KOPT-K1 (cell line): ENCODE measurements around the gene C22orf15.

Experiments
- H3K27ac ChIP-seq: fragments of 200-600 bp; sonication (generic); 2 replicates; pipeline ENCODE4 v1.5.1; 2016; ENCODE audit warnings: antibody characterized with exemption, mild to moderate bottlenecking, low read depth, low read length; ENCODE audit not compliant: poor library complexity, severe bottlenecking
- H3K36me3 ChIP-seq: fragments of 200-600 bp; sonication (generic); 2 replicates; pipeline ENCODE4 v1.5.1; 2017; ENCODE audit warnings: antibody characterized with exemption, mild to moderate bottlenecking, low read length, moderate library complexity; ENCODE audit not compliant: insufficient read depth
- H3K9me3 ChIP-seq: fragments of 200-600 bp; sonication (generic); 2 replicates; pipeline ENCODE4 v1.5.1; 2017; ENCODE audit warnings: antibody characterized with exemption, low read length, mild to moderate bottlenecking; ENCODE audit not compliant: insufficient read depth, poor library complexity, severe bottlenecking

The C22orf15 gene

GRCh38 chr22:23786752-23787599 lies 24.2 kb downstream of the C22orf15 start, which contains the start of gene SMARCB1:
Gene SMARCB1 (plus strand): TSS chr22:23786966. CDS start chr22:23787170, 204 bp downstream.
- Histone ChIP-seq H3K36me3 (peaks cover 32% of the 10 kb centered on the region), H3K27ac (peak within 1 kb of the TSS; percentile 93)

DNA sequence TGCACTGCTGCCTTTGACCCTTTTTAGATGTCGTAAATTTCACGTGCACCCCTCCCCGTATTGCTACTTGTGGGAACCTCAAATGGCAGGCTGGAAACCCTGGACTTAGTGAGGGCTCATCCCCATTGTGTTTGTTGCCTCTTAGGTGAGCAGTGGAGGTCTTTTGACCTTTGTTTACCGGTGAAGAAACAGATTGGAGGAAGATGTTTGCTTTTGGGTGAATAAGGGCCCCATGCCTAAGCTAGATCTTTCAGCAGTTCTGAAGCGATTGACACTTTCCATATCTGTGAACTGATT lies 24.8 kb downstream of the C22orf15 start:
- Histone ChIP-seq H3K27ac (peak overlapping the region; percentile 93), H3K36me3 (peaks cover 38% of the 10 kb centered on the region), H3K9me3 (no peaks in the 10 kb centered on the region)

More at GRCh38 chr22:23786752-23787599, 24.2 kb downstream of the C22orf15 start, which contains the start of gene SMARCB1:
- no peaks in the 10 kb centered on the region for H3K9me3 ChIP-seq

DNA sequence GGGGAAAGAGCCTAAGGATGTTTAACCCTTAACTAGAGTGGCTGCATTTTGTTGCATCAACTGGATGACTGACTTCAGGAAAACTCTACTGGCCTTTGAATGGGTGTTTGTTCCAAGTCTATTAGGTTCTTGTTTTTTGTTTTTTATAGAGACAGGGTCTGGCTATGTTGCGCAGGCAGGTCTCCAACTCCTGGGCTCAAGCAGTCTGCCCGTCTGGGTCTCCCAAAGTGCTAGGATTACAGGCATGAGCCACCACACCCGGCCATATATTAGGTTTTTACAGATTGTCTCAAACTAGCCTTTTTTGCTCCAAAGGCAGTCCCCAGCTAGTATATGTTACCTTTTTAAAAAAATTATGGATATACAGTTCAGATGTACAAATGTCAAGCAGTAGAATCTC lies 25.1 kb downstream of the C22orf15 start:
- H3K27ac ChIP-seq: peak overlapping the region; percentile 93
- no peaks in the 10 kb centered on the region for H3K9me3 ChIP-seq
- H3K36me3 ChIP-seq: peaks cover 41% of the 10 kb centered on the region

GRCh38 chr22:23789121-23789520 lies 26.3 kb downstream of the C22orf15 start:
- Histone ChIP-seq H3K36me3 (peaks cover 54% of the 10 kb centered on the region), H3K27ac (no peak overlapping the region), H3K9me3 (no peaks in the 10 kb centered on the region)

DNA sequence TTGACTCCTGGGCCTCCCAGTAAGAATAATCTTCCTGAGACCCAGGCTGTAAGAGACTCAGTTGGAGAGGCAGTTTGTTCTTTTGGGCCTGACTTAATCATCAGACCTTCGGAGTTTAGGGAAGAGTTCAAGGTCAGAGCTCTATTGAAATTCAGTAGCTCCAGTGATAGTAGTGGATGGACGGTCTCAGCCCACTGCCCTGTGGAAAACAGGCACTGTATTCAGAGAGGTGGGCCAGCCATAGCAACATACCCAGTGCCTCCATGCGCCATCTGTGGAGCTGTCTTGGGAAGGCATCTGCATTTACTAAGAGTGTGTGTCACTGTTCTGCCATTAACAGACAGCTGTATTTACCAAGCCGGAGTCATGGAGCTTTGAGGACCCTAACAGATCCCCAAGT lies 26.8 kb downstream of the C22orf15 start:
- H3K27ac ChIP-seq: no peak overlapping the region
- peaks cover 59% of the 10 kb centered on the region for H3K36me3 ChIP-seq
- H3K9me3 ChIP-seq: no peaks in the 10 kb centered on the region

GRCh38 chr22:23790819-23791737 lies 28.3 kb downstream of the C22orf15 start:
- H3K27ac ChIP-seq: no peak overlapping the region
- peaks cover 73% of the 10 kb centered on the region for H3K36me3 ChIP-seq
- no peaks in the 10 kb centered on the region for H3K9me3 ChIP-seq

GRCh38 chr22:23791738-23792645 lies 29.2 kb downstream of the C22orf15 start:
- peak overlapping the region; percentile 24 for H3K27ac ChIP-seq
- no peaks in the 10 kb centered on the region for H3K9me3 ChIP-seq
- peaks cover 81% of the 10 kb centered on the region for H3K36me3 ChIP-seq

DNA sequence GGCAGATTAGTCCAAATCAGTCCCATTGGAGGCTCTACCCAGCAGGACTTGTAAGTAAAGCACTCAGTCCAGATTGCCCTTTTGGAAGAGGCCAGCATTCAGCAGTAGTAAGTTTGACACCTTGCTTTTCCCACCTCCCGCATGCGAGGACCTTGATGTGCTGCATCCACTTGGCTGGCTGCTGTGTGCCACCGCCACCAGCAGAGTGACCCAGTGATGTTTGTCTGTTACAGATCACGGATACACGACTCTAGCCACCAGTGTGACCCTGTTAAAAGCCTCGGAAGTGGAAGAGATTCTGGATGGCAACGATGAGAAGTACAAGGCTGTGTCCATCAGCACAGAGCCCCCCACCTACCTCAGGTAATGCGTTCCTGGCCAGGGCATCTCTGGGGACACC lies 30.5 kb downstream of the C22orf15 start:
- Histone ChIP-seq H3K27ac (no peak overlapping the region), H3K9me3 (no peaks in the 10 kb centered on the region), H3K36me3 (peaks cover 90% of the 10 kb centered on the region)

- H3K9me3 ChIP-seq: no peaks in the 10 kb centered on the region
- H3K36me3 ChIP-seq: peaks cover 95% of the 10 kb centered on the region
- no peak overlapping the region for H3K27ac ChIP-seq
These were observed 33.7 kb downstream of the C22orf15 start for GRCh38 chr22:23796461-23796860.

DNA sequence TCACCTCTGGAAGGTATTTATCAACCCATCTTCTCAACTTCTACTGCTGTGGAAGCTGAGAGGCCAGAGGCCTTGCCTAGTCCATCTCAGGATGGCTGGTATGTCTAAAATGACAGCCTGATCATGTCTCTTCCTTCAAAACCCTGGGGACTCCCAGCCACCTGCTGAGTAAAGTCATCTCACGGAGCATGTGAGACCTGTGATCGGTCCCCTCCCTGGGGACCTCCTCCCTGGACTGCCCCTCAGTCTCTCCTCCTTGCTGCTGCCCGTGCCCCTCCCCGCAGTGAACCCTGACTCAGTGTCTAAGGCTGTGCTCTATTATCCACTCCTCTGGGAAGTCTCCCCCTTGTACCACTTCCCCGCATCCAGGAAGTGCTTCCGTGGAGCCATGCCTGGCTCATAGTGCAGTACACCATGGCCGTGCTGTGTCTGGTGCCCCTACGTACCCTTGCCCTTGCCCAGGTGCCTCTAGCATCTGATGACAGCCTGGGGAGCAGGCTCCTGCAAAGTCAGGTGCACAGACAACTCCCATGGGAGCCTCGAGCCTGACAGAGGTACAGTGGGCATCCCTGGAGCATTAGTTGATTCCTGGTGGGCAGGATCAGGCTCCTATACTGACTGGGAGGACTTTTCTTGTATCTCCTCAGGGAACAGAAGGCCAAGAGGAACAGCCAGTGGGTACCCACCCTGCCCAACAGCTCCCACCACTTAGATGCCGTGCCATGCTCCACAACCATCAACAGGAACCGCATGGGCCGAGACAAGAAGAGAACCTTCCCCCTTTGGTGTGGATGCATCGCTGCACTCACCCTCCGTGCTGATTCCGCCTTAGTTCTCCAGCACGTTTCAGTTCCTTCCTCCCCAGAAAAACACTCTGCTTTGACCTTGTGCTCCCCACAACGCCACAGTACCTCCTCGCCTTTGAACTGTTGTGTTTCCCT lies 37.8 kb downstream of the C22orf15 start:
- H3K36me3 ChIP-seq: peaks cover 95% of the 10 kb centered on the region
- H3K9me3 ChIP-seq: no peaks in the 10 kb centered on the region
- no peak overlapping the region for H3K27ac ChIP-seq

GRCh38 chr22:23801238-23801821 lies 38.5 kb downstream of the C22orf15 start:
- Histone ChIP-seq H3K27ac (no peak overlapping the region), H3K9me3 (no peaks in the 10 kb centered on the region), H3K36me3 (peaks cover 95% of the 10 kb centered on the region)

DNA sequence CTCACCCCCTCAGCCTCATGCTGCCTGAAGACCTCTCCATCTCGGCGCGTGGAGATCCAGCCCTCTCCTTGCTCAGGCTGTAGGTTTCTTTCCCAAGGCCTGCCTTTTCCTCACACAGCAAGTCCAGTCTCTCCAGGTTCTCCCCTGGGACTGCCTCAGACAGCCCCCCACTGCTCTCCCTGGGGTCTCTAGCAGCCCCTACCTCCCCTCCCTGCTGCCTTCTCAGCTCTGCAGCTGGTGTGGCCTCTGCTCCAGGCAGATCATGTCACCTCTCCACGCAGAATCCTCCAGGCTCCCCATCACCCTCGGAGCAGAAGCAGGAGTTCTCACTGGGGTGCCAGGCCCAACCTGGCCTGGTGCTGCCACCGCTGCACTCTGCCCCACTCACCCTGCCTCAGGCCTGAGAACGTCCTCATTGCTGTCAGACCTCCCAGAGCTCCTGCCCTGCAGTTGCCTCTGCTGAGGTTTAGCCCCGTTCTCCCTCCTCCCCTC lies 39.1 kb downstream of the C22orf15 start:
- Histone ChIP-seq H3K36me3 (peaks cover 96% of the 10 kb centered on the region), H3K27ac (no peak overlapping the region), H3K9me3 (no peaks in the 10 kb centered on the region)

DNA sequence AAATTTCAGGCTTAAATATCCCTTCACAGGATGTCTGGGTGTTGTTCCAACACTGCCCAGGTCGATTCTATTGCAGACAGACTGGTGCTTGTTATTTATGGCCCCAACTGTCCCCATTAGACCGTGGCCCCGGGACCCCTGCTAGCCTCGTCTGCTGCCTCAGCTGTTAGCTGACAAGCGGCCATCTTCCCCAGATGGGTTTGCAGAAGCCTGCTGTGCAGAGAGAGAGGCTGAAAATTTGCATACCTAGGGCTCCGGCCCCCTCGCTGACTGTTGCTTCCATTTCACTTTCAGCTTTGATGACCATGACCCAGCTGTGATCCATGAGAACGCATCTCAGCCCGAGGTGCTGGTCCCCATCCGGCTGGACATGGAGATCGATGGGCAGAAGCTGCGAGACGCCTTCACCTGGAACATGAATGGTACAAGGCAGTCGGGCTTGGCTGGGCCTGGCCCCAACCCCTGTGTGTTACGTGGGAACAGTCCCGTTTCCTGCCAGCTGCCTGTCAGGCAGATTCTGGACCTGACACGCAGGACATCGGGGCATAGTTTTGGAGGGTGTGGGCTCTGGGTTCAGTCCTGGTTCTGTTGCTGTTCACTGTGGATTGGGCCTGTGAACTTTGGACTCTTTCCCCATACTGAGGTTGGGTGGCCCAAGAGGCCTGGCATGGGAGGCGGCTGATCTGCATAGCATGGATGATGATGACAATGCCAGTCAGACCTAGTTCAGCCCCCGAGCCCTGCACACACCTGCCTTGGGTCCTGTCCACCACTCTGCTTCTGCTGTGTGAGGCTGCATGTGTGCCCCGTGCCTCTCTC lies 40.4 kb downstream of the C22orf15 start:
- Histone ChIP-seq H3K27ac (no peak overlapping the region), H3K36me3 (peaks cover 94% of the 10 kb centered on the region)

More for the DNA sequence above, 40.4 kb downstream of the C22orf15 start:
- H3K9me3 ChIP-seq: no peaks in the 10 kb centered on the region
